Ureter (tissue), 1 donor: Measurements from ENCODE around the gene NID2. TPM values are rescaled to one million over a fixed set of nuclear protein-coding genes. Genes with fewer than 3 reads are reported as not detected.

Experiments
- total RNA-seq: library from RNA; stranded (reverse); gene quantifications from one replicate; pipeline ENCODE4 v1.2.4, GENCODE V29; 2023
- donor health status: DM: yes; HTN: yes; CAD: no.

NID2 gene
- total RNA-seq, 1 donor from 2014 or later: 23.5 TPM

Other genes starting within 250 kb of the NID2 start
- 10.0 TPM for gene GNG2, start 208.4 kb downstream of the NID2 start, total RNA-seq
- 152 TPM for gene RTRAF, start 79.5 kb downstream of the NID2 start, total RNA-seq
- 2.7 TPM for gene PTGDR, start 198.6 kb upstream of the NID2 start, total RNA-seq
- gene PTGER2, start 245.3 kb upstream of the NID2 start, total RNA-seq: 3.4 TPM